GM12878 (cell line): Measurements from ENCODE around the gene SLC35E4. TPM values are rescaled to one million over a fixed set of nuclear protein-coding genes. Genes with fewer than 3 reads are reported as not detected.

Experiments used
- ATAC-seq: fragments of 200-7000 bp; cut with Tn5 transposase; 3 replicates; pipeline ENCODE4 v1.9.1; 2020; ENCODE audit warnings: mild to moderate bottlenecking, moderate library complexity
- BruUV-seq: library from RNA; stranded (reverse); fragments of 400-500 nt; replicated peaks from 2 replicates; lab custom pipeline; 2021; lab: Mats Ljungman, UMichigan
- CTCF ChIA-PET: fragments of 300-600 bp; sonication (Branson Sonifier 250); formaldehyde crosslinking; extraction: SDS; loops from one replicate; lab custom pipeline; 2021; ENCODE audit warnings: inconsistent platforms; lab: Yijun Ruan, JAX
- POLR2A ChIA-PET: fragments of 350-600 bp; formaldehyde crosslinking; extraction: SDS; loops from one replicate; lab custom pipeline; 2021; ENCODE audit warnings: inconsistent platforms; lab: Charles Lee
- RAD21 ChIA-PET: fragments of 300-600 bp; sonication (Branson Sonifier 250); formaldehyde crosslinking; loops from one replicate; lab custom pipeline; 2023; ENCODE audit warnings: antibody characterized with exemption; ENCODE audit not compliant: unreplicated experiment; lab: Charles Lee
- SMC1A ChIA-PET: fragments of 300-600 bp; sonication (Branson Sonifier 250); formaldehyde crosslinking; loops from one replicate; lab custom pipeline; 2023; ENCODE audit not compliant: unreplicated experiment, uncharacterized antibody; lab: Charles Lee
- DNase-seq: peaks from one replicate; pipeline ENCODE4 v3.0.0-alpha.2; 2011; ENCODE audit warnings: low read depth, low spot score
- FAIRE-seq: peaks from 3 replicates; lab custom pipeline; 2011; peaks lifted over from hg19 to GRCh38; lab: Jason Lieb, UNC
- H2AFZ ChIP-seq: 2 replicates; pipeline ENCODE4 v1.6.0; 2011; ENCODE audit warnings: low read depth, low read length, control low read depth; ENCODE audit not compliant: control insufficient read depth
- H3K27ac ChIP-seq: 2 replicates; pipeline ENCODE4 v1.5.1; 2011; ENCODE audit warnings: control low read depth; ENCODE audit not compliant: control insufficient read depth, insufficient read depth
- H3K27me3 ChIP-seq, 2 experiments: replicated peaks in 1 of 2; 2 replicates each; pipeline versions ENCODE4 v1.6.0 to v1.6.1; 2011; ENCODE audit warnings: low read length in 1 of 2; ENCODE audit not compliant: control insufficient read depth in 2 of 2, insufficient read depth in 2 of 2
- H3K36me3 ChIP-seq, 2 experiments: 2 replicates each; pipeline ENCODE4 v1.5.1; 2011; ENCODE audit warnings: low read length in 1 of 2; ENCODE audit not compliant: control insufficient read depth in 2 of 2, insufficient read depth in 2 of 2
- H3K4me1 ChIP-seq: 2 replicates; pipeline ENCODE4 v1.6.1; 2011; ENCODE audit warnings: mild to moderate bottlenecking, low read length, moderate library complexity, mixed read lengths; ENCODE audit not compliant: control insufficient read depth, insufficient read depth
- H3K4me2 ChIP-seq: 2 replicates; pipeline ENCODE4 v1.6.0; 2011; ENCODE audit warnings: control low read depth; ENCODE audit not compliant: control insufficient read depth, insufficient read depth
- H3K4me3 ChIP-seq: fragments of 200-600 bp; sonication (generic); 2 replicates; pipeline ENCODE4 v1.5.1; 2016
- H3K79me2 ChIP-seq: 2 replicates; pipeline ENCODE4 v1.6.0; 2011; ENCODE audit warnings: low read length; ENCODE audit not compliant: control insufficient read depth, insufficient read depth
- H3K9ac ChIP-seq: 2 replicates; pipeline ENCODE4 v1.8.0; 2011; ENCODE audit warnings: low read length, control low read depth, mixed read lengths; ENCODE audit not compliant: control insufficient read depth, insufficient read depth
- H3K9me3 ChIP-seq: replicated peaks from 3 replicates; pipeline ENCODE4 v1.5.1; 2011; ENCODE audit warnings: mild to moderate bottlenecking, low read length; ENCODE audit not compliant: control insufficient read depth, insufficient read depth
- H4K20me1 ChIP-seq: 2 replicates; pipeline ENCODE4 v1.6.0; 2011; ENCODE audit not compliant: control insufficient read depth, insufficient read depth
- BMI1 ChIP-seq: fragments of 450-650 bp; IDR thresholded peaks from 2 replicates; pipeline ENCODE4 v1.6.1; 2016; ENCODE audit warnings: mild to moderate bottlenecking, moderate library complexity, borderline replicate concordance
- JUNB ChIP-seq: IDR thresholded peaks from 2 replicates; pipeline ENCODE4 v1.6.1; 2016; ENCODE audit warnings: antibody characterized with exemption, mild to moderate bottlenecking
- LARP7 ChIP-seq: fragments of 450-650 bp; IDR thresholded peaks from 2 replicates; pipeline ENCODE4 v1.6.1; 2017; ENCODE audit warnings: mild to moderate bottlenecking
- RAD51 ChIP-seq: fragments of 450-650 bp; IDR thresholded peaks from 2 replicates; pipeline ENCODE4 v1.6.1; 2016; ENCODE audit warnings: moderate library complexity, mild to moderate bottlenecking, inconsistent platforms
- WGBS: methylation state at CpG from one replicate; pipeline ENCODE4 v1.1.6; 2016; ENCODE audit warnings: low lambda C conversion rate; ENCODE audit not compliant: insufficient replicate concordance, insufficient coverage; ENCODE audit errors: missing lambda C conversion rate; 5-methylcytosine and 5-hydroxymethylcytosine counted together
- in situ Hi-C: fragments of 300-500 bp; cut with MboI; formaldehyde crosslinking; loops from 9 replicates; pipeline ENCODE4 v1.14.3; 2018; ENCODE audit warnings: mixed read lengths
- intact Hi-C: fragments of 100-400 bp; cut with micrococcal nuclease; formaldehyde crosslinking; loops from one replicate; pipeline ENCODE4 v1.14.2; 2022; ENCODE audit not compliant: unreplicated experiment
- polyA plus RNA-seq, 11 experiments: library from polyadenylated mRNA; depleted of rRNA in 4 of 11; unstranded in 6 of 11; stranded (reverse) in 5 of 11; fragments of >200 nt; fragmentation: Nextera tagmentation in 4 of 11; fragmentation: Illumina TruSeq in 1 of 11; extraction: Ambion mirVana in 4 of 11; extraction: Trizol in 1 of 11; gene quantifications; 1 replicate in 1 of 11; 2 replicates in 10 of 11; pipeline versions ENCODE4 v1.2.1 to v1.2.3, GENCODE V29; 2011 to 2016; ENCODE audit warnings: inconsistent platforms in 2 of 11, missing spikeins in 2 of 11, low read depth in 1 of 11
- total RNA-seq, 4 experiments: library from RNA; depleted of rRNA in 3 of 4; stranded (reverse); fragments of >200 nt in 3 of 4; fragmentation: Illumina TruSeq in 1 of 4; extraction: Trizol in 1 of 4; gene quantifications; 2 replicates each; pipeline versions ENCODE4 v1.2.1 to v1.2.3, GENCODE V29; 2013 to 2021
- TF ChIP-seq, protein P1 (sequence below): fragments of 450-650 bp; IDR thresholded peaks from 2 replicates; pipeline ENCODE4 v1.6.1; 2017; ENCODE audit warnings: low read depth, mild to moderate bottlenecking, moderate library complexity

Gene SLC35E4
- total and polyA plus RNA-seq, 10 of the 15 experiments (the other 5 are each of a cell fraction or from before 2014, with no cell fraction given), result 0.16 to 5.3 (median 2.9) TPM; not detected in 1

DNA sequence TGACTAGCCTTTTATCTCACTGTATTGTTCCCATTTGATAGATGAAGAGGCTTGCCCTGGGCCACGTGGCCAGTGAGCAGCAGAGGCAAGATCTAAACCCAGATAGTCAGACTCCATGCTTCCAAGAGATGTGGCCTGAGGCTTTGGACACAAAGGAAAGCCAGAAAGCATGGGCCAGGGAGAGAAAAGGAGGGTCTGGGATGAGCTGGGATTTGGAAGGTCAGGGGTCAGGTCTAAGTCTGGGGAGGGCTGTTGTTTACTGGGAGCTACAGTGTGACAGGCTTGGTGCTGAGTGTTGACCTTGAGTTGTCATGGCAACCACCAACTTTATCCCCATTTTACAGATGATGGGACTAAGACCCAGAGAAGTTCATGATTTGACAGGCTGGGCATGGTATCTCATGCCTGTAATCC, 2.1 kb downstream of the SLC35E4 start:
- ChIA-PET POLR2A (interaction anchor here (0.6 to 2.0 kb wide), 4 partner anchors 42 to 1302 kb away, joined by 3 to 15 read pairs (median 4); no protein-coding TSS in a partner anchor), RAD21 (interaction anchor here (1.6 to 2.1 kb wide), 2 partner anchors 13 to 117 kb away, joined by 3 to 6 read pairs; no protein-coding TSS in a partner anchor), SMC1A (interaction anchor here (1.0 to 1.6 kb wide), 4 partner anchors 23 to 284 kb away, joined by 3 to 6 read pairs (median 6); no protein-coding TSS in a partner anchor)
- Histone ChIP-seq H3K4me1 (peaks cover 4% of the 10 kb centered on the region; the same call in 1 of the 2 replicates), H3K27ac (no peak overlapping the region), H3K79me2 (peaks cover 8% of the 10 kb centered on the region), H3K4me2 (peak overlapping the region; percentile 59), H2AFZ (no peak overlapping the region), H3K9ac (no peak overlapping the region)
- intact Hi-C loops (loop anchor here (10.0 kb wide), 1 partner anchor 447 kb away; the partner anchor contains the start of gene SMTN), in situ Hi-C loops (loop anchor here (25.0 kb wide), 1 partner anchor 275 kb away; no protein-coding TSS in a partner anchor)
- no peak for DNase-seq
- FAIRE-seq, result no peak
- TF ChIP-seq BMI1 (peak; percentile 84), RAD51 (peak; percentile 24; the same call in 1 of the 2 replicates), JUNB (no peak), LARP7 (0 out of 2 replicates have a peak, but pooled peaks have one; percentile 19)
- TF ChIP-seq, protein P1, sequence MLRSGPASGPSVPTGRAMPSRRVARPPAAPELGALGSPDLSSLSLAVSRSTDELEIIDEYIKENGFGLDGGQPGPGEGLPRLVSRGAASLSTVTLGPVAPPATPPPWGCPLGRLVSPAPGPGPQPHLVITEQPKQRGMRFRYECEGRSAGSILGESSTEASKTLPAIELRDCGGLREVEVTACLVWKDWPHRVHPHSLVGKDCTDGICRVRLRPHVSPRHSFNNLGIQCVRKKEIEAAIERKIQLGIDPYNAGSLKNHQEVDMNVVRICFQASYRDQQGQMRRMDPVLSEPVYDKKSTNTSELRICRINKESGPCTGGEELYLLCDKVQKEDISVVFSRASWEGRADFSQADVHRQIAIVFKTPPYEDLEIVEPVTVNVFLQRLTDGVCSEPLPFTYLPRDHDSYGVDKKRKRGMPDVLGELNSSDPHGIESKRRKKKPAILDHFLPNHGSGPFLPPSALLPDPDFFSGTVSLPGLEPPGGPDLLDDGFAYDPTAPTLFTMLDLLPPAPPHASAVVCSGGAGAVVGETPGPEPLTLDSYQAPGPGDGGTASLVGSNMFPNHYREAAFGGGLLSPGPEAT, result no peak
- TF ChIP-seq, all 136 proteins: peak for 3
- Histone ChIP-seq H4K20me1 (no peaks in the 10 kb centered on the region), H3K36me3 (no peaks in the 10 kb centered on the region), H3K9me3 (no peaks in the 10 kb centered on the region; the same call in 2 of the 3 replicates), H3K4me3 (peak overlapping the region; percentile 77; the same call in 1 of the 2 replicates), H3K27me3 (no peaks in the 10 kb centered on the region)
- no peak for ATAC-seq
- BruUV-seq, result TSS peak; percentile 41
- WGBS, result 57% methylated on average over 1 of the region's 1 CpG
- CTCF ChIA-PET, result interaction anchor here (1.3 to 2.8 kb wide), 2 partner anchors 12 to 117 kb away, joined by 3 to 17 read pairs; no protein-coding TSS in a partner anchor
